PC-9 (cell line): ENCODE measurements around the gene VPS13D.

Source experiments
- CTCF ChIP-seq: fragments of 200-600 bp; sonication (generic); conservative IDR thresholded peaks from 2 replicates; pipeline ENCODE4 v1.6.1; 2017; ENCODE audit warnings: mixed run types, antibody characterized with exemption, mild to moderate bottlenecking, moderate library complexity
- EZH2 ChIP-seq: fragments of 200-600 bp; sonication (generic); IDR thresholded peaks from 2 replicates; pipeline ENCODE4 v1.8.0; 2017; ENCODE audit warnings: antibody characterized with exemption, low read depth

DNA sequence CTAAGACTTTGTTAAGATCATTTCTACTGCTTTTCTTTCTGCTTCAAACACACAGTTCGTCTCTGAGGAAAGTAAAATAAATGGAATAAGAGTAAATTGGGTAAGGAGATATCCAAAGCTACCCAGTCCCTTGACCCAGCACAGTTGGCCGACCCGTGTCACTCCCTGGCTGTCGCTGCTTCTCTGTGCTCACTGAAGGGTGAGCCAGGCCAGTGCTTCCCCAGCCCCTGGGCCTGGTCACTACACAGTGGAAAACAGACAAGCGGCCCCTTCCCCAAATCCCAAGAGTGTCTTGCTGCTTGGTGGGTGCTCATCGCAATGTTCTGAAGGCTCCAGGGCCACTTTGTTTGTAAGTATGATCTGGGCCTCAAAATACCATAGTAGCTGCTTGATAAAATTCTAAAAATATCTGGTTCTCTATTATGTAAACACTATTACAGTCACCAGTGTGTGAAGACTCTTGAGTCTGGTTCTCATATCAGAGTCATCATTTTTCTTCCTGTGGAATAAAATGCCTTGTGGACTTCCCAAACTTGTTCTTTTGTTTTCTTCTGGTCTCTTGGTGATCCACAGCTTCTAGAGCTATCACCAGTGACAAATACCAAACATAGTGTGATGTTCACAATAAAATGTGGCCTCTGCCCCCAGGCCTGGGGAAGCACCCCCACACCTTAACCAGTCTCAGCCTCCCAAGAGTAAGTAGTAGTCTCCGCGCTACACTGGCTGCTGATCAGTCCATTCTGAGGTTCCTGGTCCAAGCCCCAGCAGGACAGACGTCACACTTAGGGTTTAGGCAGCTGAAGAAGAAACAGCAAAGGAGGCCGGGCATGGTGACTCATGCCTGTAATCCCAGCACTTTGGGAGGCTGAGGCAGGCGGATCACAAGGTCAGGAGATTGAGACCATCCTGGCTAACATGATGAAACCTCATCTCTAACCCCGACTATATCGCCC, 282.0 kb downstream of the VPS13D start:
- TF ChIP-seq CTCF: no peak
- no peak for TF ChIP-seq EZH2
